GM19467 (cell line): Measurements from ENCODE around the gene GSTM3.
"Not testable (repeated sequence)": the region's sequence is repeated elsewhere in the genome, so short reads cannot be mapped to it uniquely, and the experiment has no call there.

Source experiments
- ATAC-seq: cut with Tn5 transposase; IDR thresholded peaks from one replicate; pipeline ENCODE4 v1.9.1; 2021; ENCODE audit warnings: mild to moderate bottlenecking, moderate library complexity; ENCODE audit not compliant: unreplicated experiment

Gene GSTM3

GRCh38 chr1:109708949-109709348 lies 31.9 kb downstream of the GSTM3 start:
- not testable (repeated sequence) for ATAC-seq

- no peak for ATAC-seq
Measured at GRCh38 chr1:109705411-109705810, 35.4 kb downstream of the GSTM3 start.

- ATAC-seq: no peak
Measured at GRCh38 chr1:109704173-109704572, 36.7 kb downstream of the GSTM3 start.

- not testable (repeated sequence) for ATAC-seq
Measured at GRCh38 chr1:109702940-109703339, 37.9 kb downstream of the GSTM3 start.

GRCh38 chr1:109697861-109698260 lies 43.0 kb downstream of the GSTM3 start:
- not testable (repeated sequence) for ATAC-seq

GRCh38 chr1:109697066-109697465 lies 43.8 kb downstream of the GSTM3 start:
- ATAC-seq: no peak

- ATAC-seq: not testable (repeated sequence)
Measured at GRCh38 chr1:109695138-109695537, 45.7 kb downstream of the GSTM3 start.

GRCh38 chr1:109694400-109694799 lies 46.4 kb downstream of the GSTM3 start:
- not testable (repeated sequence) for ATAC-seq

GRCh38 chr1:109691759-109692158 lies 49.1 kb downstream of the GSTM3 start:
- no peak for ATAC-seq

- no peak for ATAC-seq
Measured at GRCh38 chr1:109689844-109690405, 50.9 kb downstream of the GSTM3 start.

GRCh38 chr1:109687641-109688499 lies 53.0 kb downstream of the GSTM3 start, which contains the start of gene GSTM1:
GSTM1 (plus strand) TSS chr1:109687817; CDS start chr1:109687874, 57 bp downstream.
- ATAC-seq: peak; percentile 88

GRCh38 chr1:109687109-109687508 lies 53.7 kb downstream of the GSTM3 start:
- ATAC-seq: not testable (repeated sequence)

GRCh38 chr1:109685890-109686289 lies 54.9 kb downstream of the GSTM3 start:
- ATAC-seq: not testable (repeated sequence)

- ATAC-seq: not testable (repeated sequence)
Measured at GRCh38 chr1:109685399-109685798, 55.4 kb downstream of the GSTM3 start.

GRCh38 chr1:109684777-109685176 lies 56.1 kb downstream of the GSTM3 start:
- not testable (repeated sequence) for ATAC-seq
